Adipose tissue (tissue), 3 donors: ENCODE results near the gene ADISSP. TPM values are rescaled to one million over a fixed set of nuclear protein-coding genes. Genes with fewer than 3 reads are reported as not detected.

Source experiments
- H3K27ac ChIP-seq: one replicate; pipeline ENCODE4 v1.5.1; 2013; ENCODE audit warnings: low read depth, low read length
- WGBS, 3 donors: extraction: QIAGEN DNeasy Blood & Tissue Kit; methylation state at CpG; one replicate each; pipeline ENCODE4 v1.1.7; 2013; 5-methylcytosine and 5-hydroxymethylcytosine counted together
- polyA plus RNA-seq, 3 donors: library from polyadenylated mRNA; stranded (reverse); fragments of 200-250 nt; gene quantifications; one replicate each; pipeline ENCODE4 v1.2.3, GENCODE V29; 2013
- donor health status: healthy with polysubstance abuse.
- donor health status: Bipolar disorder and iron deficiency.
- donor health status: healthy.

Gene ADISSP
- polyA plus RNA-seq, 3 donors: 21.8 to 99.9 (median 75.1) TPM

- WGBS, 3 donors: 80 to 90% (median 86%) methylated on average over 2 of the region's 2 CpGs
- H3K27ac ChIP-seq: no peak overlapping the region
Measured at GRCh38 chr20:3747471-3747870, 20.1 kb downstream of the ADISSP start.

GRCh38 chr20:3745686-3746173 lies 21.8 kb downstream of the ADISSP start:
- no peak overlapping the region for H3K27ac ChIP-seq
- WGBS, 3 donors: 74 to 83% (median 82%) methylated on average over 11 of the region's 11 CpGs

DNA sequence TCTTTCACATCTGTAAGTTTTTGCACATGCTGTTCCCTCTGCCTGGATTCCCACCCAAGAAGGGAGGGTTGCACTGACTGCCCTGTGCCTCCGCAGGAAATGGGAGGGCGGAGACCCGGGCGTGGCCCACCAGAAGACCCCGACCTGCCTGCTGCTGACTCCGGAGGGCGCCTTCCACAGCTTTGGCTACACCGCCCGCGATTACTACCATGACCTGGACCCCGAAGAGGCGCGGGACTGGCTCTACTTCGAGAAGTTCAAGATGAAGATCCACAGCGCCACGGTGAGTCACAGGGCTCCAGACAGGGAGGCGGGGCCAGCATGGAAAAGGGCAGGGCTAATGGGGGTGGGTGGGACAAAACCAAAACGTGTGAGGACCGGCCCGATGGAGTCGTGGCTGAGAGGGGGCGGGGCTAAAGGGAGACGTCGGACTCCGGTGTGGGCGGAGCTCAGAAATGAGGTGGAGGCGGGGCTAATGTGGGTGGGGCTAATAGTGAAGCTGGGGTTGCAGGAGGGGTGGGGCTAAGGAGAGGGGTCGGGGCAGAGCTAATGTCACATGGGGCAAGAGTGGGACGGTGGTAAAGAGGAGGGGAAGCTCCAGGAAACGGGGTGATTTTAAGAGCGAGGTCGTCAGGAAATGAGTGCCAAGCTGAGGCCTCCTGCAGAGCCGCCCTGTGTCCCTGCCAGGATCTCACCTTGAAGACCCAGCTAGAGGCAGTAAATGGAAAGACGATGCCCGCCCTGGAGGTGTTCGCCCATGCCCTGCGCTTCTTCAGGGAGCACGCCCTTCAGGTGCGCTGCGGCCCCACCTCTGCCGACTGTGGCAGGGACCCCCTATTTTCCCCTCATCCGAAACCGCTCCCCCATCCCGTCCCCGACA lies 22.5 kb downstream of the ADISSP start:
- no peak overlapping the region for H3K27ac ChIP-seq
- WGBS, 3 donors: 22 to 57% (median 52%) methylated on average over 44 to 45 of the region's 45 CpGs

DNA sequence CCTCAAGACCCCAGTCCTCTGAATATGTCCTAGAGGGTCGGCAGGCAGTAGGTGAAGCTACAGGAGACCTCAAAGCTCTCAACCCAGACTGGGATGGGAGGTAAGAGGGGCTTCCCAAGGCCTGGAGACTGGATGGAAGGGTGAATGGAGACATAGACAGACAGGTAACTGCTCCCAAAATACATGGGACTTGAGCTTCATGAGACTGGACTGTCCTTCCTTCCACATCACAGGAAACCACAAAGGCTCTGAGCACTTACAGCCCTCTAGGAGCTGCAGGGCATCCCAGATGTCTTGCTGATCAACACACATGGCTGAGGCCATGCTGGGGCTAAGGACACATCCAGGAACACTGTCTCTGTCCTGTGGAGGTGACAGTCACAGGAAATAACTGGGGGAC lies 23.5 kb downstream of the ADISSP start:
- 85 to 97% (median 92%) methylated on average over 1 of the region's 1 CpG for WGBS, 3 donors
- H3K27ac ChIP-seq: no peak overlapping the region

GRCh38 chr20:3743251-3743650 lies 24.3 kb downstream of the ADISSP start:
- WGBS, 3 donors: 67 to 96% (median 73%) methylated on average over 2 of the region's 2 CpGs

GRCh38 chr20:3741836-3742458 lies 25.6 kb downstream of the ADISSP start:
- 83 to 87% (median 85%) methylated on average over 7 of the region's 7 CpGs for WGBS, 3 donors
- no peak overlapping the region for H3K27ac ChIP-seq

More at GRCh38 chr20:3743251-3743650, 24.3 kb downstream of the ADISSP start:
- no peak overlapping the region for H3K27ac ChIP-seq

DNA sequence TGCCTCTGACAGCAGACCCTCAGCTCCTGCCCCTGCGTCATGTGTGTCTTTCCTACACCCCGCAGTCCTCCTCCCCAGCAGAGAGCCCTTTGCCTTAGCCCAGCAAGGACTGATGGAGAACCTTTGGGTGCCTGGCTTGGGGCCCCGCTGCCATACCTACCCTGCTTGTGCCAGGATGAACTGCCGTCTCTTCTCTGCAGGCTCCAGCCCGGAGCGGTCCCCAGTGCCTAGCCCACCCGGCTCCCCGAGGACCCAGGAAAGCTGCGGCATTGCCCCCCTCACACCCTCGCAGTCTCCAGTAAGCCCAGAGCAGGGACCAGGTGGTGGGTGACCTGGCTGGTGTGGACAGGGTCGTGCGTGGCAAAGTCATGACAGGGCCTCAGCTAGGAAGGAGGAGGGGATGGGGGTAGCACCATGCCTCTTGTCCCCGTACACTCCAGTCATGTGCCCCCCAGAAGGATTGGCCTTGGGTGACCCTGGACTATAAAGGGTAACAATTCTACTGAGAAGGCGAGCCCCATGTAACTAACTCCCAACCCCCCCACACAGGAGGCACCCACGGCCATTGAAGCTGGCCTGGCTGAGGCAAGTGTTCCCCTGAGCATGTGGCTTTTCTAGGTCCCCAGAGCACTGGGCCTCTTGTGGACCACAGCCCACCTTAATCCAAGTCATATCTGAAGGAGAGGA lies 26.8 kb downstream of the ADISSP start:
- no peak overlapping the region for H3K27ac ChIP-seq
- 87 to 93% (median 88%) methylated on average over 15 of the region's 15 CpGs for WGBS, 3 donors

GRCh38 chr20:3739926-3740451 lies 27.6 kb downstream of the ADISSP start:
- H3K27ac ChIP-seq: no peak overlapping the region
- 69 to 78% (median 76%) methylated on average over 7 of the region's 7 CpGs for WGBS, 3 donors

GRCh38 chr20:3739054-3739925 lies 28.3 kb downstream of the ADISSP start:
- 62 to 84% (median 70%) methylated on average over 19 of the region's 19 CpGs for WGBS, 3 donors
- H3K27ac ChIP-seq: no peak overlapping the region

DNA sequence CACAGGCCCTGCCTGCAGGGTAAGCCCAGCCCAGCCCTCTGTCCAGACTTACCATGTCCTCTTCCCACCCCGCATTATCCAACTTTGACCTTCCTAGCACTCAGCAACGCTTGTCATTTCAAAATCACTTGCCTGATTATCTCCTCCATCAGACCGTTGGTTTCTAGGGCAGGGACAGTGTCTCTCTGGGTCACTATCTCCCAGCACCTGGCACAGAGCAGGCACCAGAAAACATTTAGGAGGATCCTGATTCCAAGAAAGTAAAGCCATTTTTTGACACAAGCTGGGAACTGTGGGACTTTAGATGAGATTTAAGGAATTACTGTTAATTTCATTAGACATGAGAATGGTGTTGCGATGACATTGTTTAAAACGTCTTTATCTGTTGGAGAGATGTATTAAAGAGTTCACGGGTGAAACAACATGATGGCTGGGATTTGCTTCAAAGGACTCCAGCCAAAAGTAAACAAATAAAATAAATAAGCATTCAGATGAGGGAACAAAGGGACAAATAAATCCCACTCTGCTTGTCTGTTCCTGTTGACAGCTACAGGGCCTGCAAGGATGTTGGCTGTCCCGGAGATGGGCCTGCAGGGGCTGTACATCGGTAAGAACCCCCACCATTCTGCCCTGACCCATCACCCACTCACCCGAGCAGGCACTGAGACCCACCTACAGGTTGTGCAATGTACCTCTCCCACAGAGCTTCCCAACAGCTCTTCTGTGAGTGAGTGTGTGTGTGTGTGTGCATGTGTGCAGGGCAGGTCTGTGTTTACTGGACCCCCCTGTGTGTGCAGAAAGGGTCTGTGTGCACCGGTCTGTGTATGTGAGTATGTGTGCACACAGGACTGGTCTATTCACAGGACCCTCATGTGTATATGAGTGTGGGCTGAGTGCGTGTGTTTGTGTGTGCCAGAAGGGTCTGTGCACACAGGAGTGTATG lies 29.2 kb downstream of the ADISSP start:
- 58 to 67% (median 63%) methylated on average over 11 of the region's 11 CpGs for WGBS, 3 donors
- no peak overlapping the region for H3K27ac ChIP-seq

- H3K27ac ChIP-seq: no peak overlapping the region
- 45 to 88% (median 82%) methylated on average over 4 of the region's 4 CpGs for WGBS, 3 donors
Measured at GRCh38 chr20:3735768-3736167, 31.8 kb downstream of the ADISSP start.

GRCh38 chr20:3734111-3734843 lies 33.3 kb downstream of the ADISSP start:
- H3K27ac ChIP-seq: no peak overlapping the region
- 47 to 58% (median 54%) methylated on average over 12 of the region's 12 CpGs for WGBS, 3 donors

- 61 to 82% (median 64%) methylated on average over 20 of the region's 20 CpGs for WGBS, 3 donors
- H3K27ac ChIP-seq: no peak overlapping the region
Measured at GRCh38 chr20:3733119-3733995, 34.2 kb downstream of the ADISSP start.

- no peak within 1 kb of the TSS for H3K27ac ChIP-seq
- 7 to 28% (median 13%) methylated on average over 12 to 64 of the region's 67 CpGs for WGBS, 3 donors
Measured at GRCh38 chr20:3732327-3733118, 35.0 kb downstream of the ADISSP start, which contains the start of gene HSPA12B. TSS of gene HSPA12B (plus strand) at chr20:3732685. CDS start at chr20:3738675, 5,990 bp downstream.
